Neural progenitor cell (in vitro differentiated cells): ENCODE measurements around the gene RAP1A. TPM values are rescaled to one million over a fixed set of nuclear protein-coding genes. Genes with fewer than 3 reads are reported as not detected.

Source experiments
- DNase-seq: peaks from one replicate; pipeline ENCODE4 v3.0.0-alpha.2; 2016; ENCODE audit warnings: low spot score
- H2AFZ ChIP-seq: fragments of 200-600 bp; sonication (generic); replicated peaks from 2 replicates; pipeline ENCODE4 v1.6.1; 2016; ENCODE audit warnings: antibody characterized with exemption
- H3F3A ChIP-seq: fragments of 200-600 bp; sonication (generic); 2 replicates; pipeline ENCODE4 v1.6.1; 2016; ENCODE audit warnings: antibody characterized with exemption, low read depth
- H3K27ac ChIP-seq: fragments of 200-600 bp; sonication (generic); 2 replicates; pipeline ENCODE4 v1.5.1; 2016; ENCODE audit warnings: mild to moderate bottlenecking
- H3K27me3 ChIP-seq: fragments of 200-600 bp; sonication (generic); 2 replicates; pipeline ENCODE4 v1.6.1; 2016; ENCODE audit warnings: mild to moderate bottlenecking, moderate library complexity
- H3K36me3 ChIP-seq: fragments of 200-600 bp; sonication (generic); 2 replicates; pipeline ENCODE4 v1.5.1; 2016
- H3K4me1 ChIP-seq: fragments of 200-600 bp; sonication (generic); 2 replicates; pipeline ENCODE4 v1.6.1; 2016; ENCODE audit warnings: mixed run types
- H3K4me2 ChIP-seq: fragments of 200-600 bp; sonication (generic); 2 replicates; pipeline ENCODE4 v1.6.1; 2016
- H3K4me3 ChIP-seq: fragments of 200-600 bp; sonication (generic); 2 replicates; pipeline ENCODE4 v1.5.1; 2016
- H3K79me2 ChIP-seq: fragments of 200-600 bp; sonication (generic); 2 replicates; pipeline ENCODE4 v1.6.1; 2016; ENCODE audit warnings: low read depth
- H3K9ac ChIP-seq: fragments of 200-600 bp; sonication (generic); 2 replicates; pipeline ENCODE4 v1.6.1; 2016
- H3K9me3 ChIP-seq: fragments of 200-600 bp; sonication (generic); 2 replicates; pipeline ENCODE4 v1.5.1; 2016; ENCODE audit warnings: low read depth
- H4K20me1 ChIP-seq: fragments of 200-600 bp; sonication (generic); 2 replicates; pipeline ENCODE4 v1.6.1; 2016; ENCODE audit warnings: low read depth
- H3K27ac Mint-ChIP-seq: 3 replicates; pipeline ENCODE4 v1.8.0; 2021; ENCODE audit warnings: mixed read lengths
- H3K27me3 Mint-ChIP-seq: 2 replicates; pipeline ENCODE4 v1.8.0; 2022; ENCODE audit warnings: low read depth, mild to moderate bottlenecking, inconsistent platforms, moderate library complexity, mixed read lengths; ENCODE audit not compliant: insufficient read depth
- H3K36me3 Mint-ChIP-seq: 3 replicates; pipeline ENCODE4 v1.8.0; 2021; ENCODE audit warnings: mixed read lengths
- H3K4me1 Mint-ChIP-seq: 3 replicates; pipeline ENCODE4 v1.8.0; 2021; ENCODE audit warnings: mixed read lengths
- H3K4me3 Mint-ChIP-seq: 3 replicates; pipeline ENCODE4 v1.8.0; 2021; ENCODE audit warnings: mild to moderate bottlenecking, moderate library complexity, mixed read lengths
- H3K9me3 Mint-ChIP-seq: 3 replicates; pipeline ENCODE4 v1.8.0; 2020; ENCODE audit warnings: mixed read lengths
- CTCF ChIP-seq: fragments of 200-600 bp; sonication (generic); IDR thresholded peaks from 2 replicates; pipeline ENCODE4 v1.5.1; 2017; ENCODE audit warnings: antibody characterized with exemption, mild to moderate bottlenecking
- EZH2 ChIP-seq: fragments of 200-600 bp; sonication (generic); IDR thresholded peaks from 2 replicates; pipeline ENCODE4 v1.6.1; 2017; ENCODE audit warnings: antibody characterized with exemption, mild to moderate bottlenecking, moderate library complexity
- EZH2phosphoT487 ChIP-seq: fragments of 200-600 bp; sonication (generic); IDR thresholded peaks from 2 replicates; pipeline ENCODE4 v1.6.1; 2017; ENCODE audit warnings: antibody characterized with exemption
- total RNA-seq: library from RNA; depleted of rRNA; stranded (reverse); fragments of >200 nt; gene quantifications from 2 replicates; pipeline ENCODE4 v1.2.3, GENCODE V29; 2015; ENCODE audit warnings: low replicate concordance

RAP1A gene
- 10.4 and 27.5 TPM in 2 replicates for total RNA-seq

- Histone ChIP-seq H3K4me2 (peak within 1 kb of the TSS; percentile 84), H3K4me3 (peak within 1 kb of the TSS; percentile 54), H3K9me3 (no peaks in the 10 kb centered on the region), H2AFZ (peak within 1 kb of the TSS; percentile 75), H3K36me3 (no peaks in the 10 kb centered on the region), H3F3A (peaks cover 9% of the 10 kb centered on the region), H3K4me1 (peaks cover 12% of the 10 kb centered on the region), H3K27ac (peak within 1 kb of the TSS; percentile 6), H3K27me3 (no peaks in the 10 kb centered on the region), H3K9ac (peak within 1 kb of the TSS; percentile 56), H3K79me2 (peaks cover 50% of the 10 kb centered on the region), H4K20me1 (peaks cover 24% of the 10 kb centered on the region)
- Mint-ChIP-seq H3K4me1 (peaks cover 23% of the 10 kb centered on the region), H3K36me3 (no peaks in the 10 kb centered on the region), H3K27ac (peak within 1 kb of the TSS; percentile 87), H3K27me3 (peaks cover 2% of the 10 kb centered on the region), H3K4me3 (peak within 1 kb of the TSS; percentile 88), H3K9me3 (no peaks in the 10 kb centered on the region)
- TF ChIP-seq EZH2phosphoT487 (no peak), CTCF (no peak), EZH2 (no peak)
- peak; percentile 97 for DNase-seq
These were observed at the start of gene RAP1A for GRCh38 chr1:111619635-111620440. RAP1A (plus strand) TSS chr1:111619789; CDS start chr1:111691361, 71,572 bp downstream.

DNA sequence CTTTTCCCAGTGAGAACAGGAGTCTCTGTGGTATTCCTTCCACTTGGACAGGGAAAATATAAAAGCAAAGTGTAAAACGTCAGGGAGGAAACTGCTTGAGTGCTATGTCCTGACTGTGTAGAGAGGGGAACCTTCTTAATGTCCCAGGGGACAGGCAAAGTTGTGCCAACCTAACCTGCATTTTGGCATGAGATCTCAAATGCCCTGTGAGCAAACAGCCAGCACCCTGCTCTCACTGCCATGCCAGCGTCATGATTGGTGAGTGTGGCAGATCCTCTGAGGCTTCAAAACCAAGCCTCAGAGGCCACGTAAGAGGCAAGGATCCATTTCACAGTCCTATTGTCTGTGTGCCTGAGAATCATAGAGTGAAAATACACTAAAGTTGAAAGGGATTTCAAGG lies 49.7 kb upstream of the RAP1A start:
- no peak overlapping the region for H3K4me3 Mint-ChIP-seq
- H3K4me2 ChIP-seq: no peak overlapping the region
- peaks cover 7% of the 10 kb centered on the region for H3K4me1 Mint-ChIP-seq
- H3K27me3 ChIP-seq: no peaks in the 10 kb centered on the region
- H3K27ac Mint-ChIP-seq: no peak overlapping the region
- peaks cover 18% of the 10 kb centered on the region for H3K4me1 ChIP-seq
- peaks cover 2% of the 10 kb centered on the region for H3K27me3 Mint-ChIP-seq
- H3F3A ChIP-seq: peaks cover 16% of the 10 kb centered on the region
- TF ChIP-seq EZH2 (no peak), EZH2phosphoT487 (no peak), CTCF (no peak)
- no peak overlapping the region for H3K9ac ChIP-seq
- no peak overlapping the region for H2AFZ ChIP-seq
- H3K36me3 ChIP-seq: no peaks in the 10 kb centered on the region
- H3K9me3 Mint-ChIP-seq: no peaks in the 10 kb centered on the region
- no peak overlapping the region for H3K4me3 ChIP-seq
- H3K79me2 ChIP-seq: no peaks in the 10 kb centered on the region
- no peaks in the 10 kb centered on the region for H3K36me3 Mint-ChIP-seq
- no peaks in the 10 kb centered on the region for H4K20me1 ChIP-seq
- DNase-seq: no peak
- H3K9me3 ChIP-seq: no peaks in the 10 kb centered on the region
- no peak overlapping the region for H3K27ac ChIP-seq

DNA sequence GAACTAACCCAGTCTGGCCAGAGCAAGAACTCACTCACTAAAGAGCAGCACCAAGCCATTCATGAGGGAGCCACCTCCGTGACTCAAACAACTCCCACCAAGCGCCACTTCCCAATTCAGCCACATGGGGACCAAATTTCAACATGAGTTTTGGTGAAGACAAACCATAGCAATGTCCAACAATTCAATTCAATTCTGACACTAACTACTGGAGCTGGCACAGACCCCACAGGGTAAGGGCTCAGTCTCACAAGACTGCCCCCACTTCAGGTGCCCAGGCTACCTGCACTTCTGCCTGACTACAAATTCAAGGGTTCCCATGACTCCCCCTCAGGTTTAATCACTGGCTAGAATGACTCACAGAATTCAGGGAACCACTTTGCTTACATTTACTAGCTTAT lies 48.8 kb upstream of the RAP1A start:
- no peak for TF ChIP-seq EZH2
- peak; percentile 35 for TF ChIP-seq CTCF
- TF ChIP-seq EZH2phosphoT487: no peak
- H3K79me2 ChIP-seq: no peaks in the 10 kb centered on the region
- no peak for DNase-seq
- Mint-ChIP-seq H3K4me3 (no peak overlapping the region), H3K36me3 (no peaks in the 10 kb centered on the region), H3K9me3 (no peaks in the 10 kb centered on the region), H3K27ac (no peak overlapping the region), H3K27me3 (peaks cover 2% of the 10 kb centered on the region), H3K4me1 (peaks cover 7% of the 10 kb centered on the region)
- no peaks in the 10 kb centered on the region for H4K20me1 ChIP-seq
- no peaks in the 10 kb centered on the region for H3K27me3 ChIP-seq
- no peak overlapping the region for H3K9ac ChIP-seq
- H3K4me2 ChIP-seq: no peak overlapping the region
- peaks cover 16% of the 10 kb centered on the region for H3F3A ChIP-seq
- no peak overlapping the region for H3K27ac ChIP-seq
- no peaks in the 10 kb centered on the region for H3K9me3 ChIP-seq
- peaks cover 18% of the 10 kb centered on the region for H3K4me1 ChIP-seq
- H3K36me3 ChIP-seq: no peaks in the 10 kb centered on the region
- H2AFZ ChIP-seq: no peak overlapping the region
- no peak overlapping the region for H3K4me3 ChIP-seq
